ENCODE data around the gene MAPKAP1.

DNA sequence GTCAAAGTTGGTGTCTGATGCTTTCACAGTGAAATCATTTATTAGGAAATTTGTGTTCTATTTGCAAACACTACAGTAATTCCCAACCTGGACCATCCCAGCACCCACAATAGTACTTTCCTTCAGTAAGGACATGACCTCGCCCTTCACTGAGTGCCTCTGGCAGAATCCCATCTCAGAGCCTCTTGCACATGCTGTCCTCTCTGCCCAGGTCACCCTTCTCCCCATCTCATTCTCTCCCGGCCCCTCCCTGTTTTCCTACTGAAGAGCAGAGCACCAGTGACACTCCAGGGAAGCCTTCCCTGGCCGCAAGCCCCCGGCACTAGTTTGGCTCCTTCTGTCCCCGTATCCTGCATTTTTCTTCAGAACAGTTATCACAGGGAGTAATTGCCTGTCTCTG is 220.4 kb downstream of the MAPKAP1 start:
- TF ChIP-seq POLR2AphosphoS5 (IDR thresholded peaks at IDR 0.05) = no peak
- TF ChIP-seq, protein P1, sequence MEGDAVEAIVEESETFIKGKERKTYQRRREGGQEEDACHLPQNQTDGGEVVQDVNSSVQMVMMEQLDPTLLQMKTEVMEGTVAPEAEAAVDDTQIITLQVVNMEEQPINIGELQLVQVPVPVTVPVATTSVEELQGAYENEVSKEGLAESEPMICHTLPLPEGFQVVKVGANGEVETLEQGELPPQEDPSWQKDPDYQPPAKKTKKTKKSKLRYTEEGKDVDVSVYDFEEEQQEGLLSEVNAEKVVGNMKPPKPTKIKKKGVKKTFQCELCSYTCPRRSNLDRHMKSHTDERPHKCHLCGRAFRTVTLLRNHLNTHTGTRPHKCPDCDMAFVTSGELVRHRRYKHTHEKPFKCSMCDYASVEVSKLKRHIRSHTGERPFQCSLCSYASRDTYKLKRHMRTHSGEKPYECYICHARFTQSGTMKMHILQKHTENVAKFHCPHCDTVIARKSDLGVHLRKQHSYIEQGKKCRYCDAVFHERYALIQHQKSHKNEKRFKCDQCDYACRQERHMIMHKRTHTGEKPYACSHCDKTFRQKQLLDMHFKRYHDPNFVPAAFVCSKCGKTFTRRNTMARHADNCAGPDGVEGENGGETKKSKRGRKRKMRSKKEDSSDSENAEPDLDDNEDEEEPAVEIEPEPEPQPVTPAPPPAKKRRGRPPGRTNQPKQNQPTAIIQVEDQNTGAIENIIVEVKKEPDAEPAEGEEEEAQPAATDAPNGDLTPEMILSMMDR (IDR thresholded peaks at IDR 0.05) = no peak
- no peak for TF ChIP-seq EP300 (IDR thresholded peaks at IDR 0.05)
- no peak for TF ChIP-seq POLR2A (IDR thresholded peaks at IDR 0.05)
